ENCODE measurements around the gene ZNF697.

DNA sequence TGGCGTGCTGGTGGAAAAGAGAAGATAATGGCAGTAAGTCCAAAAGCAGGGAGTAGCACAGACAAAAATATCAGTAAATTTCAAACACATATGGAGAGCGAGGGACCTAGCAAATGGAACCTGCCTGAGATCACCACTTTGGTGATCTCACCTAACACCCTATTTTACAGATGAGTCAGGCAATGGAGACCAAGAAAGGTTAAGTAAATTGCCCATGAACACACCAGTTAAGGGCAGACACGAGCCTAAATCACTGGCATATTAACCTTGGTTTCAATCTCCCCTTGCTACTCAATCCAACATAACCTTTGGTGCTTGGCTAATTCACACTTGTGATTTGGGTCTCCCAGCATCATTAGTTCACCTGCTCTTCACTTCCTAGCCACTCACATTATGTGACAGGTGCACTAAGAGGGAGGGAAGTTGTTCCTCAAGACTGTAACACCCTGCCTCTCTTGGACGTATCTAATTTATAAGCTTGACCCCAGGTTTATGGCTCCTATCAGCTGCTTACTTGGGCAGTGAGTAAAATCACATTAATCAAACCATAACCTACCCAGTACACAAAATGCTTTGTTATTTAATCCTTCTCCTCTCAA lies 11.5 kb downstream of the ZNF697 start:
- no peak for TF ChIP-seq EZH2 (IDR thresholded peaks at IDR 0.05; ENCODE audit: low read depth)
- TF ChIP-seq, protein P1, sequence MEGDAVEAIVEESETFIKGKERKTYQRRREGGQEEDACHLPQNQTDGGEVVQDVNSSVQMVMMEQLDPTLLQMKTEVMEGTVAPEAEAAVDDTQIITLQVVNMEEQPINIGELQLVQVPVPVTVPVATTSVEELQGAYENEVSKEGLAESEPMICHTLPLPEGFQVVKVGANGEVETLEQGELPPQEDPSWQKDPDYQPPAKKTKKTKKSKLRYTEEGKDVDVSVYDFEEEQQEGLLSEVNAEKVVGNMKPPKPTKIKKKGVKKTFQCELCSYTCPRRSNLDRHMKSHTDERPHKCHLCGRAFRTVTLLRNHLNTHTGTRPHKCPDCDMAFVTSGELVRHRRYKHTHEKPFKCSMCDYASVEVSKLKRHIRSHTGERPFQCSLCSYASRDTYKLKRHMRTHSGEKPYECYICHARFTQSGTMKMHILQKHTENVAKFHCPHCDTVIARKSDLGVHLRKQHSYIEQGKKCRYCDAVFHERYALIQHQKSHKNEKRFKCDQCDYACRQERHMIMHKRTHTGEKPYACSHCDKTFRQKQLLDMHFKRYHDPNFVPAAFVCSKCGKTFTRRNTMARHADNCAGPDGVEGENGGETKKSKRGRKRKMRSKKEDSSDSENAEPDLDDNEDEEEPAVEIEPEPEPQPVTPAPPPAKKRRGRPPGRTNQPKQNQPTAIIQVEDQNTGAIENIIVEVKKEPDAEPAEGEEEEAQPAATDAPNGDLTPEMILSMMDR (conservative IDR thresholded peaks at IDR 0.05) = no peak
